GM10847 (cell line): Measurements from ENCODE around the gene SHH.

Experiments
- POLR2A ChIP-seq: IDR thresholded peaks from 2 replicates; pipeline ENCODE4 v1.6.1; 2011; ENCODE audit not compliant: insufficient read length; ENCODE audit errors: extremely low read depth

SHH gene

DNA sequence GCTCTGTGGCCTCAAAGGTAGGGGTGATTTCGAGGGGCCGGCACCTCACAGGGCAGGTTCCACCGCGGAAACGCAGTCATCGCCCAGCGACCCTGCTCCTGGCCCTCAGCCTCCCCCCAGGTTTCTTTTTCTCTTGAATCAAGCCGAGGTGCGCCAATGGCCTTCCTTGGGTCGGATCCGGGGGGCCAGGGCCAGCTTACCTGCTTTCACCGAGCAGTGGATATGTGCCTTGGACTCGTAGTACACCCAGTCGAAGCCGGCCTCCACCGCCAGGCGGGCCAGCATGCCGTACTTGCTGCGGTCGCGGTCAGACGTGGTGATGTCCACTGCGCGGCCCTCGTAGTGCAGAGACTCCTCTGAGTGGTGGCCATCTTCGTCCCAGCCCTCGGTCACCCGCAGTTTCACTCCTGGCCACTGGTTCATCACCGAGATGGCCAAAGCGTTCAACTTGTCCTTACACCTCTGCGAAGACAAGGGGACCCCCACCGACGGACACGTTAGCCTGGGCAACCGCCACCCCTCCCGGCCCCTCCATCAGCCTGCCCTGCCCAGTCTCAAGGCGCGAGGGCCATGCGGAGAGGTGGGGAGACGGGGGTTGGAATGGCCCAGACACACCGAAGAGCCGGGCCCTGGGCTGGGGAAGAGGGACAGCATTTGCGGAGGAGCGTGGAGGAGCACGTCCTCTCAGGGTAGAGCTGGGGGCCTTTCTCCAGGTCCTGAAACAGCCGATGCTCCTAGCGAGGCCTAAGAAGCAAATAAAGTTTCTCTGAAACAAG lies 6.0 kb downstream of the SHH start:
- no peak for TF ChIP-seq POLR2A

DNA sequence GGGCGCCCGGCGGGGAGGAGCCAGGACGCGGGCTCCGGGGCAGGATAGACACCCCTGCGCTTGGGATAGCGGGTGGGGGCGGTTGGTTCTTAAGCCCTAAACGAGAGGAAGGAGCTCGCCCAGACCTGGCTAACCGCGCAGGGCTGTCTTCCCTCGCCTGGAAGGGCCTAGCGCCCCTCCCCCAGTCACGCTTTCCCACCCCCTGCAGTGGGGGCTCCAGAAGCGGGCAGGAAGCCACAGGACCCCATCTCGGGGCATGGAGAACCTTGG lies 6.5 kb downstream of the SHH start:
- TF ChIP-seq POLR2A: no peak

DNA sequence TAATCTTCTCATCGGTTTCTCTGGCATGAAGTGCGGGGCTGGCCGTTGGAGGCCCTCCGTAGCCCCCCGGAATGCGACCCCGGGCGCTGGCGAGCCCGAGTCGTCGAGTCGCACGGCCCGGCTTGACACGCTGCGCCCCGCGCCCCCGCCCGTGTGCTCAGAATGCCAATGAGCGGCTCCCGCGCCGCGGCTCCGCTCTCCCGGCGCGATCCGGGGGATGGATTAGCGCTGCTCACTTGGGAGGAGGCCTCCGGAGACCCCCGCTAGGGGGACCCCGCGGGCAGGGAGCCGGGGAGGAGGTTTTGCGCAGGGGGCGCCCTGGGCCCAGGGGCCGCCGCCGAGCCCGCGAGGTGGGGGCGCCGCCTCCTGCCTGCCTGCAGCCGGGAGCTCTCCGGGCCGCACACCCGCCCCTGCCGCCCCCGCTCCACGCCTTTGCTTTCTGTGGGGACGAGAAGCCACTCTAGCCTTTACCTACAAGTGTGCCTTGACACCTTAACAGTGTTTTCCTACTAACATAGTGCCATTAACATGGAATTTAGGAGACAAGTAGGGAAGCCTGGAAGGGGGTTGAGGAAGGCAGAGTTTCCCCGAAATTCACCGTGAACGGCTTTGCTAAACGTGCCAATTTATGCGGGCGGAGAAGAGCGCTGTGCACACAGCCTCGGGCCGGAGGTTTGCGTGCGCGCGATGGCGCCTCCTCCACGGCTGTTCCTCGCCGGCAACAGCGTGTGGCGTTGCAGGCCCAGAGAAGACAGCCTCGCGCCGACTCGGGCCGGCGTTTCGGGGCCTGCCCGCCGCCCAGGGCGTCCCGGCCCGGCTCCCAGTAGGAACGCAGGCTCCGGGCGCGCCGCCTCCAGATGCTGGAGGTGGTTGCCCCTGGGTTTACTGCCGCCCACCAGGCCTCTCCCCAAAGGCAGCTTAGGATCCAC lies 7.1 kb downstream of the SHH start:
- TF ChIP-seq POLR2A: no peak

GRCh38 chr7:155804431-155804831 lies 7.8 kb downstream of the SHH start:
- no peak for TF ChIP-seq POLR2A

- no peak for TF ChIP-seq POLR2A
These were observed 8.6 kb downstream of the SHH start for GRCh38 chr7:155803418-155804376.

- TF ChIP-seq POLR2A: no peak
These were observed 9.3 kb downstream of the SHH start for GRCh38 chr7:155802906-155803417.

- no peak for TF ChIP-seq POLR2A
These were observed 10.0 kb downstream of the SHH start for GRCh38 chr7:155802291-155802690.

DNA sequence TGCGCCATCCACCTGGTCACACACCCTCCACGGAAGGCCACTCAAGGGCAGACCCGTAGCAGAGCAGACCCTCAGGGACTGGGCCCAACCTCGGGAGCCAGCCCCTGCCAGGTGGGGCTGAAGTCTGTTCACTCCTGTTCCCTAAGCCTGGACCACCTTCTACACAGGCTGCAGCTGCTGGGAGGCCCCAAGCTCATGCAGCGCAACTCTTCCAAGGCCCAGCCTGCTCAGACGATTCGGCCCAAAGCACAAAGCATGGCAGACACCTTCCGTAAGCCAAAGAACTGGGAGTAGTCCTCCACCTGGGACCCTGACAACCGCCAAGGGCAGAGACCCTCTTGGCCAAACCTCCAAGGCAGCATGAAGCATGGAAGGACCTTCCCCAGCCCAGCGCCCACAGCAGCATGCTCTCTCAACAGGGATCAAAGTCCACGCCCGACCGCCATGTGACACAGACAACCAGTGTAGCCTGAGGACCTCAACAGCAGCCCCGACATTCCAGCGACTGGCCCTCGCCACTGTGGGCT lies 11.5 kb downstream of the SHH start:
- no peak for TF ChIP-seq POLR2A

DNA sequence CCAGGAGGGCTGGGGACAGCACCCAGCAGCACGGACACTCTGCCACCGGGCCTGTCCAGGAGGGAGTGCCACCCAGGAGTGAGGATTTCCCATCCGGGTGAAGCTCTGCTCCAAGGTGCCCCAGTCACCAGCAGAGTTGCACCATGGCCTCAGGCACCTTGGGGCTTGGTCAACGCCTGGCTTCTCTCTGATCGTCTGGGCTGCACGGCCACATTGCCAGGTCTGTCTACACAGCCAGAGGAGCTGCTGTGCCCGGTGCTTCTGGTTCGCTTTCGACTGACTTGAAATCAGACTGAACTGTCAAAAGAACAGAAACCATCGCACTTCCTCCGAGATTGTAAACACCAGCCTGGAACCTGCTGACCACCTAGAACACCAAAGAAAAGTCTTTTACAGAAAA lies 12.0 kb downstream of the SHH start:
- TF ChIP-seq POLR2A: no peak

GRCh38 chr7:155799514-155799913 lies 12.7 kb downstream of the SHH start:
- no peak for TF ChIP-seq POLR2A

- TF ChIP-seq POLR2A: no peak
These were observed 13.4 kb downstream of the SHH start for GRCh38 chr7:155798673-155799439.

- TF ChIP-seq POLR2A: no peak
These were observed 14.7 kb downstream of the SHH start for GRCh38 chr7:155797262-155798250.
